Neural cell (in vitro differentiated cells): ENCODE measurements around the gene CDH4. TPM values are rescaled to one million over a fixed set of nuclear protein-coding genes. Genes with fewer than 3 reads are reported as not detected.
A peak's percentile ranks its signal among the peaks of the same experiment; 100 is the strongest.

Experiments used
- H2AFZ ChIP-seq: fragments of 200-600, 300-800 bp; sonication (generic), shearing (Covaris generic); 2 replicates; pipeline ENCODE4 v1.6.0; 2014; ENCODE audit warnings: low read depth, mild to moderate bottlenecking, antibody characterized with exemption, low read length, moderate library complexity
- H3F3A ChIP-seq: fragments of 200-600 bp; shearing (Covaris generic); 2 replicates; pipeline ENCODE4 v1.6.1; 2016; ENCODE audit warnings: mild to moderate bottlenecking, moderate library complexity, mixed read lengths, antibody characterized with exemption, low read length; ENCODE audit not compliant: insufficient read depth, poor library complexity, severe bottlenecking
- H3K27ac ChIP-seq: fragments of 200-600, 300-800 bp; sonication (generic), shearing (Covaris generic); 2 replicates; pipeline ENCODE4 v1.5.1; 2014; ENCODE audit warnings: mild to moderate bottlenecking, low read length, moderate library complexity
- H3K27me3 ChIP-seq: fragments of 300-800, 200-600 bp; sonication (generic), shearing (Covaris generic); 2 replicates; pipeline ENCODE4 v1.6.0; 2014; ENCODE audit warnings: mild to moderate bottlenecking, low read depth, low read length, moderate library complexity; ENCODE audit not compliant: insufficient read depth
- H3K36me3 ChIP-seq: fragments of 300-800, 200-600 bp; sonication (generic), shearing (Covaris generic); 2 replicates; pipeline ENCODE4 v1.5.1; 2014; ENCODE audit warnings: mild to moderate bottlenecking, antibody characterized with exemption, low read length, moderate library complexity; ENCODE audit not compliant: insufficient read depth
- H3K4me2 ChIP-seq: fragments of 300-800, 200-600 bp; sonication (generic), shearing (Covaris generic); 2 replicates; pipeline ENCODE4 v1.6.0; 2014; ENCODE audit warnings: mild to moderate bottlenecking, low read length
- H3K4me3 ChIP-seq: fragments of 300-800, 200-600 bp; sonication (generic), shearing (Covaris generic); 2 replicates; pipeline ENCODE4 v1.5.1; 2014; ENCODE audit warnings: mild to moderate bottlenecking, low read length, moderate library complexity
- H3K79me2 ChIP-seq: fragments of 200-600 bp; shearing (Covaris generic); replicated peaks from 2 replicates; pipeline ENCODE4 v1.6.0; 2014; ENCODE audit warnings: mild to moderate bottlenecking, low read length, moderate library complexity; ENCODE audit not compliant: insufficient read depth
- H3K9ac ChIP-seq: fragments of 300-800, 200-600 bp; sonication (generic), shearing (Covaris generic); 2 replicates; pipeline ENCODE4 v1.6.1; 2016; ENCODE audit warnings: mild to moderate bottlenecking, low read length, mixed read lengths
- H3K9me2 ChIP-seq: fragments of 200-600 bp; shearing (Covaris generic); 2 replicates; pipeline ENCODE4 v1.6.1; 2016; ENCODE audit warnings: mild to moderate bottlenecking, low read length, mixed read lengths; ENCODE audit not compliant: insufficient read depth
- H3K9me3 ChIP-seq: fragments of 200-600, 300-800 bp; sonication (generic), shearing (Covaris generic); 2 replicates; pipeline ENCODE4 v1.6.1; 2016; ENCODE audit warnings: mild to moderate bottlenecking, mixed run types, low read length, moderate library complexity, mixed read lengths
- H4K20me1 ChIP-seq: fragments of 200-600 bp; shearing (Covaris generic); 2 replicates; pipeline ENCODE4 v1.6.1; 2016; ENCODE audit warnings: mild to moderate bottlenecking, mixed run types; ENCODE audit not compliant: insufficient read depth
- EP300 ChIP-seq: fragments of 450-650 bp; conservative IDR thresholded peaks from 2 replicates; pipeline ENCODE4 v1.6.1; 2014; ENCODE audit warnings: antibody characterized with exemption, mild to moderate bottlenecking, moderate library complexity; ENCODE audit not compliant: poor library complexity, severe bottlenecking
- EZH2 ChIP-seq: fragments of 200-600, 300-800 bp; shearing (Covaris generic), sonication (generic); IDR thresholded peaks from 2 replicates; pipeline ENCODE4 v1.6.1; 2014; ENCODE audit warnings: antibody characterized with exemption, low read length, borderline replicate concordance, mild to moderate bottlenecking; ENCODE audit not compliant: insufficient read depth, poor library complexity, severe bottlenecking
- MXI1 ChIP-seq: fragments of 450-650 bp; conservative IDR thresholded peaks from 2 replicates; pipeline ENCODE4 v1.6.1; 2014; ENCODE audit warnings: antibody characterized with exemption, mild to moderate bottlenecking; ENCODE audit not compliant: poor library complexity, severe bottlenecking
- POLR2AphosphoS5 ChIP-seq: IDR thresholded peaks from 2 replicates; pipeline ENCODE4 v1.6.1; 2012
- RAD21 ChIP-seq: fragments of 450-650 bp; conservative IDR thresholded peaks from 2 replicates; pipeline ENCODE4 v1.6.1; 2014; ENCODE audit warnings: antibody characterized with exemption, mild to moderate bottlenecking, moderate library complexity
- SMC3 ChIP-seq: fragments of 450-650 bp; conservative IDR thresholded peaks from 2 replicates; pipeline ENCODE4 v1.6.1; 2014; ENCODE audit warnings: antibody characterized with exemption, mild to moderate bottlenecking, moderate library complexity; ENCODE audit not compliant: poor library complexity
- TAF1 ChIP-seq: IDR thresholded peaks from 2 replicates; pipeline ENCODE4 v1.6.1; 2012; ENCODE audit warnings: low read depth
- polyA plus RNA-seq: library from polyadenylated mRNA; depleted of rRNA; stranded (reverse); fragments of >200 nt; gene quantifications from 2 replicates; pipeline ENCODE4 v1.2.3, GENCODE V29; 2014
- TF ChIP-seq, protein P1 (sequence below): IDR thresholded peaks from 2 replicates; pipeline ENCODE4 v1.6.1; 2012; ENCODE audit warnings: borderline replicate concordance
- TF ChIP-seq, protein P2 (sequence below): fragments of 450-650 bp; IDR thresholded peaks from 2 replicates; pipeline ENCODE4 v1.5.1; 2014; ENCODE audit warnings: antibody characterized with exemption, mild to moderate bottlenecking, moderate library complexity; ENCODE audit not compliant: poor library complexity, severe bottlenecking

CDH4 gene
- polyA plus RNA-seq, 1 donor from 2014 or later = 24.6 TPM

DNA sequence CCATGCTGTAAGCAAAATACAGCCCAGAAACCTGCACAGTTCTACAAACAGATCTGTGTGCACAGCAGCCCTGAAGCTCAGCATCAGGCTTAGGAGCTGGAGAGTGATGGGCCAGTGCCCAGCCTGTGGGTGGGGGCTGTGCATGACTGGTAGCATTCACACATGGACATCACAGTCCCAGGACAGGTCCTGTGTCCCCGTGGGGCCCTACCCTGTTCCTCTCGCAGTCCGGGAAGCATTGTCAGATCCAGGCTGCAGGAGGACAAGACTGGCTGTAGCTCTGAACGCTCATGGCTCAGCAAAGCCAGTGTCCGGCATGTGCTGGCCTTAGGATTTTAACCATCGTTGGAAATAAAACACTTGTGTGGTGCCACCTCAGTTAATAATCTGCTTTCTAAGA, 234.1 kb downstream of the CDH4 start:
- no peaks in the 10 kb centered on the region for H3K79me2 ChIP-seq
- H3K9ac ChIP-seq = no peak overlapping the region
- H3K27ac ChIP-seq = no peak overlapping the region
- H3K27me3 ChIP-seq = no peaks in the 10 kb centered on the region
- no peak overlapping the region for H3K4me2 ChIP-seq
- H3K9me2 ChIP-seq = no peaks in the 10 kb centered on the region
- no peak overlapping the region for H3K4me3 ChIP-seq
- H3K36me3 ChIP-seq = no peaks in the 10 kb centered on the region
- no peaks in the 10 kb centered on the region for H3F3A ChIP-seq
- no peaks in the 10 kb centered on the region for H3K9me3 ChIP-seq
- TF ChIP-seq POLR2AphosphoS5 = no peak
- TF ChIP-seq MXI1 = no peak
- TF ChIP-seq, protein P1, sequence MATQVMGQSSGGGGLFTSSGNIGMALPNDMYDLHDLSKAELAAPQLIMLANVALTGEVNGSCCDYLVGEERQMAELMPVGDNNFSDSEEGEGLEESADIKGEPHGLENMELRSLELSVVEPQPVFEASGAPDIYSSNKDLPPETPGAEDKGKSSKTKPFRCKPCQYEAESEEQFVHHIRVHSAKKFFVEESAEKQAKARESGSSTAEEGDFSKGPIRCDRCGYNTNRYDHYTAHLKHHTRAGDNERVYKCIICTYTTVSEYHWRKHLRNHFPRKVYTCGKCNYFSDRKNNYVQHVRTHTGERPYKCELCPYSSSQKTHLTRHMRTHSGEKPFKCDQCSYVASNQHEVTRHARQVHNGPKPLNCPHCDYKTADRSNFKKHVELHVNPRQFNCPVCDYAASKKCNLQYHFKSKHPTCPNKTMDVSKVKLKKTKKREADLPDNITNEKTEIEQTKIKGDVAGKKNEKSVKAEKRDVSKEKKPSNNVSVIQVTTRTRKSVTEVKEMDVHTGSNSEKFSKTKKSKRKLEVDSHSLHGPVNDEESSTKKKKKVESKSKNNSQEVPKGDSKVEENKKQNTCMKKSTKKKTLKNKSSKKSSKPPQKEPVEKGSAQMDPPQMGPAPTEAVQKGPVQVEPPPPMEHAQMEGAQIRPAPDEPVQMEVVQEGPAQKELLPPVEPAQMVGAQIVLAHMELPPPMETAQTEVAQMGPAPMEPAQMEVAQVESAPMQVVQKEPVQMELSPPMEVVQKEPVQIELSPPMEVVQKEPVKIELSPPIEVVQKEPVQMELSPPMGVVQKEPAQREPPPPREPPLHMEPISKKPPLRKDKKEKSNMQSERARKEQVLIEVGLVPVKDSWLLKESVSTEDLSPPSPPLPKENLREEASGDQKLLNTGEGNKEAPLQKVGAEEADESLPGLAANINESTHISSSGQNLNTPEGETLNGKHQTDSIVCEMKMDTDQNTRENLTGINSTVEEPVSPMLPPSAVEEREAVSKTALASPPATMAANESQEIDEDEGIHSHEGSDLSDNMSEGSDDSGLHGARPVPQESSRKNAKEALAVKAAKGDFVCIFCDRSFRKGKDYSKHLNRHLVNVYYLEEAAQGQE = no peak
- no peak overlapping the region for H2AFZ ChIP-seq
- H4K20me1 ChIP-seq = no peaks in the 10 kb centered on the region

DNA sequence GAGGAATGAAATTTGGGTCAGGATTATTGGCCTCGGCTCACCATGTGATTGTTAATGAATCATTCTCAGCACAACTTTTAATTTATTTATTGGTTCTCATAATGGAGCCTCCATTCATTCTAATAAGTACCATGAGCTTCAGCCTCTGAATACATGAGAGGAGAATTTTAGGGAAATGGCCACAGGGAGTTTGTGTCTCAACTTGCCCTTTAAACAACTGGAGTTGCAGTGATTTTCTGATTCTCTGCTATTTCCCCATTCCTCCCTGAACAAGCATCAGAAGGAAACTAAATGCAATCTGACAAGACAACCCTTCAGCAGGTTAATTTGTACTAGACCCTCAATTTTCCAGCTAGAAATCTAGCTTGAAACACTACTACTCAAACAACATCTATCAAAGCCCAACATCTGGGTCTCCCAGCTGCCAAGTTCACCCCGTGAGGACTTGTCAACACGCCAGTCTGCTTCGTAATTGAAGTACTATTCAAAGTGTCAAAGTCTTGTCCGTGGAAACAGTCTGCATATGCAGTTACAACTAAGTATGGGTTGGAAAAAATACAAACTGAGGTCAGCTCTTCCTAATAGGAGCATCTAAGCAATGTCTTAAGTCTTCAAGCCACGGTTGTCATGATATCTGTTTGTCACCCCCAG, 235.4 kb downstream of the CDH4 start:
- Histone ChIP-seq H3K4me3 (peak overlapping the region; percentile 23), H3K9ac (no peak overlapping the region)

More for the DNA sequence above, 235.4 kb downstream of the CDH4 start:
- no peak overlapping the region for H2AFZ ChIP-seq
- H3K79me2 ChIP-seq = no peaks in the 10 kb centered on the region
- no peaks in the 10 kb centered on the region for H3K9me3 ChIP-seq
- H3K4me2 ChIP-seq = no peak overlapping the region
- no peaks in the 10 kb centered on the region for H3K36me3 ChIP-seq
- no peaks in the 10 kb centered on the region for H3K9me2 ChIP-seq
- no peaks in the 10 kb centered on the region for H3F3A ChIP-seq
- no peaks in the 10 kb centered on the region for H3K27me3 ChIP-seq
- peak; percentile 75 for TF ChIP-seq POLR2AphosphoS5
- TF ChIP-seq, protein P1 = peak; percentile 22
- no peak for TF ChIP-seq TAF1
- no peak for TF ChIP-seq EZH2
- TF ChIP-seq MXI1 = no peak
- peak; percentile 22 for TF ChIP-seq RAD21
- TF ChIP-seq SMC3 = peak; percentile 34
- TF ChIP-seq EP300 = peak; percentile 94
- TF ChIP-seq, protein P2, sequence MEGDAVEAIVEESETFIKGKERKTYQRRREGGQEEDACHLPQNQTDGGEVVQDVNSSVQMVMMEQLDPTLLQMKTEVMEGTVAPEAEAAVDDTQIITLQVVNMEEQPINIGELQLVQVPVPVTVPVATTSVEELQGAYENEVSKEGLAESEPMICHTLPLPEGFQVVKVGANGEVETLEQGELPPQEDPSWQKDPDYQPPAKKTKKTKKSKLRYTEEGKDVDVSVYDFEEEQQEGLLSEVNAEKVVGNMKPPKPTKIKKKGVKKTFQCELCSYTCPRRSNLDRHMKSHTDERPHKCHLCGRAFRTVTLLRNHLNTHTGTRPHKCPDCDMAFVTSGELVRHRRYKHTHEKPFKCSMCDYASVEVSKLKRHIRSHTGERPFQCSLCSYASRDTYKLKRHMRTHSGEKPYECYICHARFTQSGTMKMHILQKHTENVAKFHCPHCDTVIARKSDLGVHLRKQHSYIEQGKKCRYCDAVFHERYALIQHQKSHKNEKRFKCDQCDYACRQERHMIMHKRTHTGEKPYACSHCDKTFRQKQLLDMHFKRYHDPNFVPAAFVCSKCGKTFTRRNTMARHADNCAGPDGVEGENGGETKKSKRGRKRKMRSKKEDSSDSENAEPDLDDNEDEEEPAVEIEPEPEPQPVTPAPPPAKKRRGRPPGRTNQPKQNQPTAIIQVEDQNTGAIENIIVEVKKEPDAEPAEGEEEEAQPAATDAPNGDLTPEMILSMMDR = no peak
- no peaks in the 10 kb centered on the region for H4K20me1 ChIP-seq
- peak overlapping the region; percentile 6 for H3K27ac ChIP-seq
